ENCODE measurements around the gene NRXN2. TPM values are rescaled to one million over a fixed set of nuclear protein-coding genes. Genes with fewer than 3 reads are reported as not detected.

NRXN2 gene
- total RNA-seq, 2 experiments from 2014 or later, result 0.08 TPM; not detected in 1

GRCh38 chr11:64650923-64651523 lies 72.0 kb downstream of the NRXN2 start:
- no peak for DNase-seq
- Mint-ChIP-seq H3K27me3 (peaks cover 12% of the 10 kb centered on the region), H3K9me3 (no peaks in the 10 kb centered on the region), H3K27ac (no peak overlapping the region), H3K4me3 (no peak overlapping the region), H3K36me3 (ENCODE audit: low read depth) (no peaks in the 10 kb centered on the region), H3K4me1 (no peaks in the 10 kb centered on the region)
- ChIA-PET POLR2A (no interaction called here), CTCF (interaction anchor here (0.8 to 2.8 kb wide), 6 partner anchors 8 to 291 kb away, joined by 3 to 17 read pairs (median 6); no protein-coding TSS in a partner anchor)

GRCh38 chr11:64649291-64649697 lies 73.7 kb downstream of the NRXN2 start:
- no peaks in the 10 kb centered on the region for H3K36me3 Mint-ChIP-seq (ENCODE audit: low read depth)
- ChIA-PET CTCF (interaction anchor here (2.0 to 2.9 kb wide), 2 partner anchors 55 to 200 kb away, joined by 6 to 7 read pairs; no protein-coding TSS in a partner anchor), POLR2A (no interaction called here)
- peaks cover 28% of the 10 kb centered on the region for H3K27me3 Mint-ChIP-seq
- no peaks in the 10 kb centered on the region for H3K4me1 Mint-ChIP-seq
- DNase-seq, result no peak
- no peak overlapping the region for H3K4me3 Mint-ChIP-seq
- no peaks in the 10 kb centered on the region for H3K9me3 Mint-ChIP-seq
- no peak overlapping the region for H3K27ac Mint-ChIP-seq

GRCh38 chr11:64648551-64648950 lies 74.4 kb downstream of the NRXN2 start:
- no peak overlapping the region for H3K27ac Mint-ChIP-seq
- H3K4me1 Mint-ChIP-seq, result no peaks in the 10 kb centered on the region
- H3K27me3 Mint-ChIP-seq, result peaks cover 34% of the 10 kb centered on the region
- H3K36me3 Mint-ChIP-seq (ENCODE audit: low read depth), result no peaks in the 10 kb centered on the region
- no peak overlapping the region for H3K4me3 Mint-ChIP-seq
- no peaks in the 10 kb centered on the region for H3K9me3 Mint-ChIP-seq
- CTCF ChIA-PET, result interaction anchor here (1.2 to 2.9 kb wide), 2 partner anchors 40 to 199 kb away, joined by 3 to 7 read pairs; no protein-coding TSS in a partner anchor
- DNase-seq, result no peak
- POLR2A ChIA-PET, result no interaction called here

- POLR2A ChIA-PET, result interaction anchor here (0.6 kb wide), 1 partner anchor 58 kb away, joined by 3 read pairs; no protein-coding TSS in a partner anchor
- Mint-ChIP-seq H3K27ac (no peak overlapping the region), H3K4me1 (no peaks in the 10 kb centered on the region), H3K4me3 (no peak overlapping the region), H3K27me3 (peaks cover 37% of the 10 kb centered on the region), H3K9me3 (no peaks in the 10 kb centered on the region), H3K36me3 (ENCODE audit: low read depth) (no peaks in the 10 kb centered on the region)
- CTCF ChIA-PET, result interaction anchor here (0.9 to 2.9 kb wide), 3 partner anchors 41 to 198 kb away, joined by 3 to 7 read pairs (median 4); no protein-coding TSS in a partner anchor
- no peak for DNase-seq
Observed at GRCh38 chr11:64647019-64647779, 75.8 kb downstream of the NRXN2 start.

- Mint-ChIP-seq H3K36me3 (ENCODE audit: low read depth) (no peaks in the 10 kb centered on the region), H3K4me3 (no peak overlapping the region), H3K9me3 (no peaks in the 10 kb centered on the region), H3K27ac (no peak overlapping the region), H3K27me3 (peaks cover 37% of the 10 kb centered on the region), H3K4me1 (no peaks in the 10 kb centered on the region)
- ChIA-PET POLR2A (no interaction called here), CTCF (no interaction called here)
- DNase-seq, result no peak
Observed at GRCh38 chr11:64644647-64645275, 78.2 kb downstream of the NRXN2 start.

- H3K27me3 Mint-ChIP-seq, result peaks cover 37% of the 10 kb centered on the region
- ChIA-PET CTCF (interaction anchor here (1.2 kb wide), 1 partner anchor 11 kb away, joined by 3 read pairs; no protein-coding TSS in a partner anchor), POLR2A (no interaction called here)
- no peaks in the 10 kb centered on the region for H3K36me3 Mint-ChIP-seq (ENCODE audit: low read depth)
- no peaks in the 10 kb centered on the region for H3K9me3 Mint-ChIP-seq
- no peaks in the 10 kb centered on the region for H3K4me1 Mint-ChIP-seq
- H3K27ac Mint-ChIP-seq, result no peak overlapping the region
- no peak overlapping the region for H3K4me3 Mint-ChIP-seq
- no peak for DNase-seq
Observed at GRCh38 chr11:64643920-64644646, 78.9 kb downstream of the NRXN2 start.

- ChIA-PET CTCF (interaction anchor here (0.6 to 1.2 kb wide), 3 partner anchors 7 to 201 kb away, joined by 3 read pairs; no protein-coding TSS in a partner anchor), POLR2A (no interaction called here)
- H3K4me1 Mint-ChIP-seq, result no peaks in the 10 kb centered on the region
- no peak overlapping the region for H3K27ac Mint-ChIP-seq
- no peak overlapping the region for H3K4me3 Mint-ChIP-seq
- H3K27me3 Mint-ChIP-seq, result peaks cover 37% of the 10 kb centered on the region
- no peaks in the 10 kb centered on the region for H3K36me3 Mint-ChIP-seq (ENCODE audit: low read depth)
- H3K9me3 Mint-ChIP-seq, result no peaks in the 10 kb centered on the region
- DNase-seq, result no peak
Observed at GRCh38 chr11:64643256-64643881, 79.6 kb downstream of the NRXN2 start.

GRCh38 chr11:64642871-64643255 lies 80.1 kb downstream of the NRXN2 start:
- DNase-seq, result no peak
- POLR2A ChIA-PET, result no interaction called here
- no peak overlapping the region for H3K4me3 Mint-ChIP-seq
- CTCF ChIA-PET, result interaction anchor here (0.6 to 0.9 kb wide), 2 partner anchors 8 to 201 kb away, joined by 3 read pairs; no protein-coding TSS in a partner anchor
- H3K36me3 Mint-ChIP-seq (ENCODE audit: low read depth), result no peaks in the 10 kb centered on the region
- peaks cover 37% of the 10 kb centered on the region for H3K27me3 Mint-ChIP-seq
- H3K4me1 Mint-ChIP-seq, result no peaks in the 10 kb centered on the region
- H3K27ac Mint-ChIP-seq, result no peak overlapping the region
- H3K9me3 Mint-ChIP-seq, result no peaks in the 10 kb centered on the region

- POLR2A ChIA-PET, result no interaction called here
- no peak overlapping the region for H3K4me3 Mint-ChIP-seq
- CTCF ChIA-PET, result no interaction called here
Observed at GRCh38 chr11:64642418-64642735, 80.6 kb downstream of the NRXN2 start.

GRCh38 chr11:64641596-64642417 lies 81.2 kb downstream of the NRXN2 start:
- H3K27me3 Mint-ChIP-seq, result peaks cover 32% of the 10 kb centered on the region
- H3K4me3 Mint-ChIP-seq, result no peak overlapping the region
- H3K27ac Mint-ChIP-seq, result no peak overlapping the region
- POLR2A ChIA-PET, result no interaction called here
- H3K36me3 Mint-ChIP-seq (ENCODE audit: low read depth), result no peaks in the 10 kb centered on the region
- DNase-seq, result no peak
- CTCF ChIA-PET, result no interaction called here
- no peaks in the 10 kb centered on the region for H3K4me1 Mint-ChIP-seq
- H3K9me3 Mint-ChIP-seq, result no peaks in the 10 kb centered on the region

More at GRCh38 chr11:64642418-64642735, 80.6 kb downstream of the NRXN2 start:
- H3K36me3 Mint-ChIP-seq (ENCODE audit: low read depth), result no peaks in the 10 kb centered on the region
- H3K27me3 Mint-ChIP-seq, result peaks cover 36% of the 10 kb centered on the region
- no peak overlapping the region for H3K27ac Mint-ChIP-seq
- no peaks in the 10 kb centered on the region for H3K4me1 Mint-ChIP-seq
- no peaks in the 10 kb centered on the region for H3K9me3 Mint-ChIP-seq
- DNase-seq, result no peak

GRCh38 chr11:64639885-64640284 lies 83.1 kb downstream of the NRXN2 start:
- Mint-ChIP-seq H3K4me3 (no peak overlapping the region), H3K27me3 (peaks cover 15% of the 10 kb centered on the region), H3K27ac (no peak overlapping the region), H3K9me3 (no peaks in the 10 kb centered on the region), H3K36me3 (ENCODE audit: low read depth) (no peaks in the 10 kb centered on the region), H3K4me1 (no peaks in the 10 kb centered on the region)
- ChIA-PET CTCF (no interaction called here), POLR2A (no interaction called here)
- DNase-seq, result no peak

GRCh38 chr11:64638829-64639228 lies 84.2 kb downstream of the NRXN2 start:
- peaks cover 4% of the 10 kb centered on the region for H3K27me3 Mint-ChIP-seq
- ChIA-PET CTCF (interaction anchor here (1.0 kb wide), 1 partner anchor 13 kb away, joined by 3 read pairs; no protein-coding TSS in a partner anchor), POLR2A (no interaction called here)
- H3K4me3 Mint-ChIP-seq, result no peak overlapping the region
- peaks cover 2% of the 10 kb centered on the region for H3K4me1 Mint-ChIP-seq
- H3K9me3 Mint-ChIP-seq, result no peaks in the 10 kb centered on the region
- no peak for DNase-seq
- no peaks in the 10 kb centered on the region for H3K36me3 Mint-ChIP-seq (ENCODE audit: low read depth)
- H3K27ac Mint-ChIP-seq, result no peak overlapping the region

All from activated CD4-positive, alpha-beta memory T cell treated with anti-CD3 and anti-CD28 coated beads, Interleukin-2, amount 10 ng/mL, durations not matched to agents 7 days and 5 days (primary cell).